Mucosa of descending colon (tissue), 3 donors: ENCODE results near the gene HOXB5. TPM values are rescaled to one million over a fixed set of nuclear protein-coding genes. Genes with fewer than 3 reads are reported as not detected.

Source experiments
- ATAC-seq: fragments of 200-7000 bp; cut with Tn5 transposase; one replicate; pipeline ENCODE4 v1.9.1; 2020; ENCODE audit warnings: mild to moderate bottlenecking, moderate library complexity
- DNase-seq, 3 donors: peaks; one replicate each; pipeline ENCODE4 v3.0.0-alpha.2; 2020
- H3K36me3 ChIP-seq: fragments of 200-600 bp; one replicate; pipeline ENCODE4 v1.8.0; 2021; ENCODE audit warnings: low read depth, mild to moderate bottlenecking
- H3K4me1 ChIP-seq: fragments of 200-600 bp; one replicate; pipeline ENCODE4 v1.8.0; 2021; ENCODE audit warnings: low read depth, mild to moderate bottlenecking
- H3K4me3 ChIP-seq: fragments of 200-600 bp; one replicate; pipeline ENCODE4 v1.8.0; 2021; ENCODE audit warnings: mild to moderate bottlenecking
- H3K9me3 ChIP-seq: fragments of 200-600 bp; one replicate; pipeline ENCODE4 v1.8.0; 2021; ENCODE audit warnings: mild to moderate bottlenecking
- intact Hi-C, 2 donors: fragments of 100-400 bp; cut with DNase I in 1 of 2; cut with micrococcal nuclease in 1 of 2; formaldehyde crosslinking; loops; one replicate each; pipeline versions ENCODE4 v1.11.0 to v1.11.1; 2022; cut with DNase I, micrococcal nuclease
- total RNA-seq, 3 donors: library from RNA; stranded (reverse); fragmentation: NEBNext Ultra II Directional in 2 of 3; extraction: Animal tissue kit (Norgen Biotek cat#: 25700) in 2 of 3; gene quantifications; one replicate each; pipeline versions ENCODE4 v1.2.1 to v1.2.4, GENCODE V29; 2021 to 2023
- TF ChIP-seq, protein P1 (sequence below): fragments of 200-600 bp; IDR thresholded peaks from one replicate; pipeline ENCODE4 v1.8.0; 2022; ENCODE audit warnings: antibody characterized with exemption, mild to moderate bottlenecking
- donor health status: DM: no; HTN: no; CAD: no; lungs with moderate emphysema.
- donor health status: DM: no; HTN: no; CAD: no.
- donor health status: DM: no; HTN: yes; CAD: no.

HOXB5 gene
- total RNA-seq, 3 donors from 2014 or later = 16.2 to 29.3 (median 19.9) TPM

- H3K4me1 ChIP-seq = peaks cover 25% of the 10 kb centered on the region
- DNase-seq (peak; percentile 60 to 77 (median 72)), ATAC-seq (peak; percentile 37)
- no peaks in the 10 kb centered on the region for H3K9me3 ChIP-seq
- peak overlapping the region; percentile 6 for H3K4me3 ChIP-seq
- intact Hi-C loops = no loop called here
- TF ChIP-seq, protein P1, sequence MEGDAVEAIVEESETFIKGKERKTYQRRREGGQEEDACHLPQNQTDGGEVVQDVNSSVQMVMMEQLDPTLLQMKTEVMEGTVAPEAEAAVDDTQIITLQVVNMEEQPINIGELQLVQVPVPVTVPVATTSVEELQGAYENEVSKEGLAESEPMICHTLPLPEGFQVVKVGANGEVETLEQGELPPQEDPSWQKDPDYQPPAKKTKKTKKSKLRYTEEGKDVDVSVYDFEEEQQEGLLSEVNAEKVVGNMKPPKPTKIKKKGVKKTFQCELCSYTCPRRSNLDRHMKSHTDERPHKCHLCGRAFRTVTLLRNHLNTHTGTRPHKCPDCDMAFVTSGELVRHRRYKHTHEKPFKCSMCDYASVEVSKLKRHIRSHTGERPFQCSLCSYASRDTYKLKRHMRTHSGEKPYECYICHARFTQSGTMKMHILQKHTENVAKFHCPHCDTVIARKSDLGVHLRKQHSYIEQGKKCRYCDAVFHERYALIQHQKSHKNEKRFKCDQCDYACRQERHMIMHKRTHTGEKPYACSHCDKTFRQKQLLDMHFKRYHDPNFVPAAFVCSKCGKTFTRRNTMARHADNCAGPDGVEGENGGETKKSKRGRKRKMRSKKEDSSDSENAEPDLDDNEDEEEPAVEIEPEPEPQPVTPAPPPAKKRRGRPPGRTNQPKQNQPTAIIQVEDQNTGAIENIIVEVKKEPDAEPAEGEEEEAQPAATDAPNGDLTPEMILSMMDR = no peak
- no peaks in the 10 kb centered on the region for H3K36me3 ChIP-seq
These were observed 18.3 kb upstream of the HOXB5 start for GRCh38 chr17:48611681-48612455.

DNA sequence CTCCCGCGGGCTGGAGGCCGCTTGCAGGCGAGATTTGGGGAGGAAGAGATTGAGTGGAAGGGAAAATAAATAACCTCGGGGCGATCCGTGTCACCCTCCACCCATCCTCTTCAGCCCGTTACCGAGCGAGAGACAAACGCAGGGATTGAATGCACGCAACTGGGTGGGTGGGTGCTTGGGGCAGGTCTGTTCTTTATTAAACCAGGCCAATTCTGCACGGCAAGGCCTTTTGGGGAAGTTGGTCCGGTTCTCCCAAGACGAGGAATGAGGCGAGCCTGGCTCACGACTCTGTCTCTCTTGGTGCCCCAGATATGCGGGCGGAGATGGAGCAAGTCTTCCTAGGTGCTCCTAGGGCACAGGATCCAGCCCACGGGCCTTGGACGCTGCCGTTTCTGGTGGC lies 17.6 kb upstream of the HOXB5 start:
- H3K36me3 ChIP-seq = no peaks in the 10 kb centered on the region
- H3K9me3 ChIP-seq = no peaks in the 10 kb centered on the region
- TF ChIP-seq, protein P1 = no peak
- intact Hi-C loops = no loop called here
- peak overlapping the region; percentile 38 for H3K4me3 ChIP-seq
- H3K4me1 ChIP-seq = peaks cover 25% of the 10 kb centered on the region
- DNase-seq (peak; percentile 48 to 65 (median 51)), ATAC-seq (peak; percentile 22)

DNA sequence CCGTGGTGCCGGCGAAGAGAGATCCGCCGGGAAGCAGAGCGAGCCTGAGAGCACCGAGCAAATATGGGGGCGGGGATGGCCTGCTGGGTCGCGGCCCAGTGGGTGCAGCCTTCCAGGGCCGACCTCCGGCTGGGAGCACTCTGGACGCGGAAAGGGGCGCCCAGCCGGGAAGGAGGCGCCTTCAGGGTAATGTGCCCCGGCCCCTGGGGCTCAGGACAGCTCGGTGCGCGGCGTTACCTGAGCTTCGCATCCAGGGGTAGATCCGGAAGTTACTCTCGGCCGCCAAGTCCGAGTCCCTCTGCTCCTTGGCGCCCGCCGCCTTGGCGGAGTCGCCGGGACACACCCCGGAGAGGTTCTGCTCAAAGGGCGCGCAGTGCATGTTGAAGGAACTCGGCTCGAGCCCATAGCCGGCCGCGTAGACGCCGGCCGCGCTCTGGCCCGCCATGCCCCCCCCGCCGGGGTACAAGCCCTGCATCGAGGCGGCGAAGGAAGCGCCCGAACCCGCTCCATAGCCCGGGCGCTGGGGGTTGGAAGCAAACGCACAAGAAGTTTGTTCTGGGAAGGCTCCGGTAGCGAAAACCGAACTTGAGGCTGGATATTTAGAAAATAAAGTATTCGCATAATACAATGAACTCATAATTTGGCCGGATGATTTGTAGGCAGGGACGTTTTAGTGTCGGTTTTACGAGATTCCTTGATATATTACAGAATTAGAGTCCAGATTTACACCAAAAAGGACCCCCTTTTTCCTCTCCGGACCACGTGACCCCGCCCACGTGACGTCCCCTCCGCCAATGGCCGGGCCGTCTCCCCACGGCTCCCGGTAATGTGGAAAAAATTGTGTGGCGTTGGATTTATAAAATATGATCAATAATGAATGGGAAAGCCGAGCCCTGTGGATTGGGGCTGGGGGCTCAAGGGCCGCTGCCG lies 17.0 kb upstream of the HOXB5 start, which contains the start of gene HOXB7:
Gene HOXB7 (minus strand): TSS at position 736 of the 930 bp plus-strand sequence. CDS start 99 bp downstream, at position 637.
- DNase-seq (peak; percentile 86 to 90 (median 89)), ATAC-seq (peak; percentile 75)
- TF ChIP-seq, protein P1 = no peak
- no peaks in the 10 kb centered on the region for H3K36me3 ChIP-seq
- peak within 1 kb of the TSS; percentile 38 for H3K4me3 ChIP-seq
- H3K9me3 ChIP-seq = no peaks in the 10 kb centered on the region
- peaks cover 26% of the 10 kb centered on the region for H3K4me1 ChIP-seq
- intact Hi-C loops = no loop called here

GRCh38 chr17:48609759-48610281 lies 16.2 kb upstream of the HOXB5 start:
- Histone ChIP-seq H3K4me3 (peak overlapping the region; percentile 38), H3K4me1 (peaks cover 28% of the 10 kb centered on the region), H3K9me3 (no peaks in the 10 kb centered on the region), H3K36me3 (no peaks in the 10 kb centered on the region)
- DNase-seq (peak in 1 of 3 donors; percentile 43), ATAC-seq (no peak)
- TF ChIP-seq, protein P1 = no peak
- intact Hi-C loops = no loop called here

DNA sequence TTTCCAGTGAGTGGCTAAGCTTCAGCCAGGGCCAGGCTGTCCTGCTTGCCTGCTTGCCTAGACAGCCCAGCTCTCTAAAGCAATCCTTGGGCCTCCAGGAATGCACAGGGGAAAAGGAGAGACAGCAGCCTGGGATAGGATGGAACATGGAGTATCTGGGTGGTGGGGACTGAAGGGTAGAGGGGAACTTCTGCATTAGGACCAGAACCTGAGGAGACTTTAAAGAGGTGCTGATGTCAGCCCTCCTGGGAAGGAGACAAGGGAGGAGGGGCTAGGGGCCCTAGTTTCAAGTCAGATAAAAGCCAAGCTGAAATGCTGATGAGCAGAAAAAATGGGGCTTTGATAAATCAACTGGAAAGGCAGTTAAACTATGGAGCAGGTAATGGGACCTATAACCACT lies 15.5 kb upstream of the HOXB5 start:
- intact Hi-C loops = no loop called here
- TF ChIP-seq, protein P1 = no peak
- Histone ChIP-seq H3K36me3 (no peaks in the 10 kb centered on the region), H3K9me3 (no peaks in the 10 kb centered on the region), H3K4me3 (no peak overlapping the region), H3K4me1 (peaks cover 21% of the 10 kb centered on the region)
- no peak for DNase-seq
- no peak for ATAC-seq
